Endothelial cell (in vitro differentiated cells): ENCODE measurements around the gene PHF10. TPM values are rescaled to one million over a fixed set of nuclear protein-coding genes. Genes with fewer than 3 reads are reported as not detected.

Experiments
- DNase-seq: peaks from one replicate; pipeline ENCODE4 v3.0.0; 2021; ENCODE audit warnings: low spot score
- H3K27ac Mint-ChIP-seq: one replicate; pipeline ENCODE4 v1.8.0; 2021; ENCODE audit warnings: mixed read lengths, inconsistent platforms; ENCODE audit not compliant: unreplicated experiment
- H3K27me3 Mint-ChIP-seq: one replicate; pipeline ENCODE4 v1.8.0; 2021; ENCODE audit warnings: mild to moderate bottlenecking, moderate library complexity, mixed read lengths, inconsistent platforms; ENCODE audit not compliant: unreplicated experiment
- H3K36me3 Mint-ChIP-seq: one replicate; pipeline ENCODE4 v1.8.0; 2021; ENCODE audit warnings: mild to moderate bottlenecking, low read depth, mixed read lengths, inconsistent platforms; ENCODE audit not compliant: unreplicated experiment
- H3K4me1 Mint-ChIP-seq: one replicate; pipeline ENCODE4 v1.8.0; 2021; ENCODE audit warnings: mild to moderate bottlenecking, mixed read lengths, inconsistent platforms; ENCODE audit not compliant: unreplicated experiment
- H3K4me3 Mint-ChIP-seq: one replicate; pipeline ENCODE4 v1.8.0; 2021; ENCODE audit warnings: mild to moderate bottlenecking, mixed read lengths, inconsistent platforms; ENCODE audit not compliant: unreplicated experiment
- H3K9me3 Mint-ChIP-seq: one replicate; pipeline ENCODE4 v1.8.0; 2021; ENCODE audit warnings: mixed read lengths, inconsistent platforms; ENCODE audit not compliant: unreplicated experiment
- CTCF ChIP-seq: fragments of 200-600 bp; sonication (generic); IDR thresholded peaks from one replicate; pipeline ENCODE4 v1.5.0; 2021; ENCODE audit warnings: antibody characterized with exemption; ENCODE audit not compliant: unreplicated experiment
- total RNA-seq: library from RNA; stranded (reverse); fragmentation: NEBNext Ultra II Directional; extraction: Animal tissue kit (Norgen Biotek cat#: 25700); gene quantifications from one replicate; pipeline ENCODE4 v1.2.1, GENCODE V29; 2021; ENCODE audit not compliant: unreplicated experiment

PHF10 gene
- total RNA-seq, 1 donor from 2014 or later, result 33.6 TPM

- Mint-ChIP-seq H3K4me1 (peaks cover 25% of the 10 kb centered on the region), H3K4me3 (no peak overlapping the region), H3K9me3 (no peaks in the 10 kb centered on the region), H3K27ac (no peak overlapping the region), H3K36me3 (peaks cover 5% of the 10 kb centered on the region), H3K27me3 (peaks cover 8% of the 10 kb centered on the region)
- TF ChIP-seq CTCF, result no peak
- DNase-seq, result no peak
These were observed 2.7 kb upstream of the PHF10 start for GRCh38 chr6:169726963-169727362.

- H3K4me3 Mint-ChIP-seq, result peak overlapping the region; percentile 93
These were observed 1.7 kb upstream of the PHF10 start for GRCh38 chr6:169726049-169726400.

GRCh38 chr6:169725125-169726048 is 1.1 kb upstream of the PHF10 start:
- Mint-ChIP-seq H3K27ac (peak overlapping the region; percentile 79), H3K9me3 (no peaks in the 10 kb centered on the region), H3K4me1 (peaks cover 25% of the 10 kb centered on the region), H3K27me3 (peaks cover 8% of the 10 kb centered on the region), H3K4me3 (peak overlapping the region; percentile 93), H3K36me3 (peaks cover 5% of the 10 kb centered on the region)
- no peak for TF ChIP-seq CTCF
- peak; percentile 39 for DNase-seq

More at GRCh38 chr6:169726049-169726400, 1.7 kb upstream of the PHF10 start:
- Mint-ChIP-seq H3K4me1 (peaks cover 25% of the 10 kb centered on the region), H3K27ac (no peak overlapping the region), H3K36me3 (peaks cover 5% of the 10 kb centered on the region), H3K9me3 (no peaks in the 10 kb centered on the region), H3K27me3 (peaks cover 8% of the 10 kb centered on the region)
- TF ChIP-seq CTCF, result no peak
- DNase-seq, result no peak

- DNase-seq, result peak; percentile 44
- no peak overlapping the region for H3K27ac Mint-ChIP-seq
- peaks cover 8% of the 10 kb centered on the region for H3K27me3 Mint-ChIP-seq
- H3K9me3 Mint-ChIP-seq, result no peaks in the 10 kb centered on the region
- H3K36me3 Mint-ChIP-seq, result peaks cover 5% of the 10 kb centered on the region
- no peak for TF ChIP-seq CTCF
- no peak overlapping the region for H3K4me3 Mint-ChIP-seq
- peaks cover 25% of the 10 kb centered on the region for H3K4me1 Mint-ChIP-seq
These were observed 258 bp downstream of the PHF10 start for GRCh38 chr6:169723991-169724493.
